Astrocyte (in vitro differentiated cells and primary cell): ENCODE data around the gene INVS. TPM values are rescaled to one million over a fixed set of nuclear protein-coding genes. Genes with fewer than 3 reads are reported as not detected.
A peak's percentile ranks its signal among the peaks of the same experiment; 100 is the strongest.

Experiments
- DNase-seq: peaks from one replicate; pipeline ENCODE4 v3.0.0-alpha.2; 2010; ENCODE audit warnings: low read depth
- FAIRE-seq: peaks from 2 replicates; lab custom pipeline; 2011; peaks lifted over from hg19 to GRCh38; lab: Jason Lieb, UNC
- H2AFZ ChIP-seq: 2 replicates; pipeline ENCODE4 v1.6.0; 2012; ENCODE audit warnings: low read depth, low read length, inconsistent platforms
- H3K27ac ChIP-seq: 2 replicates; pipeline ENCODE4 v1.5.1; 2011; ENCODE audit warnings: low read depth, low read length, inconsistent platforms
- H3K27me3 ChIP-seq: 2 replicates; pipeline ENCODE4 v1.6.0; 2011; ENCODE audit warnings: low read length, inconsistent platforms; ENCODE audit not compliant: insufficient read depth
- H3K36me3 ChIP-seq: 2 replicates; pipeline ENCODE4 v1.5.1; 2011; ENCODE audit warnings: low read length, inconsistent platforms; ENCODE audit not compliant: insufficient read depth
- H3K4me1 ChIP-seq: 2 replicates; pipeline ENCODE4 v1.5.1; 2011; ENCODE audit warnings: low read length, inconsistent platforms; ENCODE audit not compliant: insufficient read depth
- H3K4me2 ChIP-seq: 2 replicates; pipeline ENCODE4 v1.6.0; 2012; ENCODE audit warnings: low read length, inconsistent platforms
- H3K4me3 ChIP-seq: 2 replicates; pipeline ENCODE4 v1.5.1; 2011; ENCODE audit warnings: low read depth, mild to moderate bottlenecking, low read length, inconsistent platforms; ENCODE audit not compliant: insufficient read depth
- H3K79me2 ChIP-seq: 2 replicates; pipeline ENCODE4 v1.6.0; 2012; ENCODE audit warnings: mild to moderate bottlenecking, low read length, inconsistent platforms; ENCODE audit not compliant: insufficient read depth
- H3K9ac ChIP-seq: 2 replicates; pipeline ENCODE4 v1.6.0; 2012; ENCODE audit warnings: mild to moderate bottlenecking, low read length, inconsistent platforms
- H3K9me3 ChIP-seq: 2 replicates; pipeline ENCODE4 v1.5.1; 2012; ENCODE audit warnings: low read depth, mild to moderate bottlenecking, low read length, inconsistent platforms; ENCODE audit not compliant: insufficient read depth
- H4K20me1 ChIP-seq: 2 replicates; pipeline ENCODE4 v1.6.0; 2012; ENCODE audit warnings: low read length, inconsistent platforms; ENCODE audit not compliant: insufficient read depth
- H3K27ac Mint-ChIP-seq: one replicate; pipeline ENCODE4 v1.8.0; 2021; ENCODE audit warnings: mild to moderate bottlenecking, mixed read lengths; ENCODE audit not compliant: unreplicated experiment
- H3K27me3 Mint-ChIP-seq: one replicate; pipeline ENCODE4 v1.8.0; 2021; ENCODE audit warnings: low read depth, mixed read lengths; ENCODE audit not compliant: unreplicated experiment
- H3K36me3 Mint-ChIP-seq: one replicate; pipeline ENCODE4 v1.8.0; 2021; ENCODE audit warnings: low read depth, mixed read lengths; ENCODE audit not compliant: unreplicated experiment
- H3K4me1 Mint-ChIP-seq: one replicate; pipeline ENCODE4 v1.8.0; 2021; ENCODE audit warnings: low read depth, mixed read lengths; ENCODE audit not compliant: unreplicated experiment
- H3K4me3 Mint-ChIP-seq: one replicate; pipeline ENCODE4 v1.8.0; 2021; ENCODE audit warnings: mild to moderate bottlenecking, moderate library complexity, mixed read lengths; ENCODE audit not compliant: unreplicated experiment
- H3K9me3 Mint-ChIP-seq: one replicate; pipeline ENCODE4 v1.8.0; 2021; ENCODE audit warnings: mild to moderate bottlenecking, mixed read lengths; ENCODE audit not compliant: unreplicated experiment
- CTCF ChIP-seq: IDR thresholded peaks from 2 replicates; pipeline ENCODE4 v1.5.1; 2011; ENCODE audit warnings: low read depth, mild to moderate bottlenecking, inconsistent platforms, low read length, moderate library complexity; ENCODE audit not compliant: insufficient read depth
- EZH2 ChIP-seq: IDR thresholded peaks from 2 replicates; pipeline ENCODE4 v1.6.1; 2012; ENCODE audit warnings: mild to moderate bottlenecking, low read length, inconsistent platforms; ENCODE audit not compliant: insufficient read depth
- total RNA-seq: library from RNA; stranded (reverse); gene quantifications from 2 replicates; pipeline ENCODE4 v1.2.1, GENCODE V29; 2021

The INVS gene
- total RNA-seq, 1 donor from 2014 or later, result 17.5 TPM

GRCh38 chr9:100100146-100100667 lies 1.2 kb downstream of the INVS start:
- H3K4me1 Mint-ChIP-seq, result peaks cover 17% of the 10 kb centered on the region
- no peak for TF ChIP-seq EZH2
- TF ChIP-seq CTCF, result no peak
- no peaks in the 10 kb centered on the region for H3K9me3 Mint-ChIP-seq
- H3K27ac ChIP-seq, result no peak overlapping the region
- no peak for FAIRE-seq
- H4K20me1 ChIP-seq, result peaks cover 29% of the 10 kb centered on the region
- peaks cover 1% of the 10 kb centered on the region for H3K36me3 ChIP-seq
- peak overlapping the region; percentile 90 for H3K9ac ChIP-seq
- peak overlapping the region; percentile 78 for H3K4me3 ChIP-seq
- peaks cover 21% of the 10 kb centered on the region for H3K4me1 ChIP-seq
- H3K79me2 ChIP-seq, result peaks cover 42% of the 10 kb centered on the region
- H3K27me3 Mint-ChIP-seq, result no peaks in the 10 kb centered on the region
- H3K27me3 ChIP-seq, result no peaks in the 10 kb centered on the region
- H3K27ac Mint-ChIP-seq, result peak overlapping the region; percentile 69
- peaks cover 4% of the 10 kb centered on the region for H3K36me3 Mint-ChIP-seq
- H3K9me3 ChIP-seq, result no peaks in the 10 kb centered on the region
- H3K4me3 Mint-ChIP-seq, result peak overlapping the region; percentile 98
- no peak for DNase-seq
- H3K4me2 ChIP-seq, result peak overlapping the region; percentile 98
- peak overlapping the region; percentile 96 for H2AFZ ChIP-seq

- no peaks in the 10 kb centered on the region for H3K9me3 ChIP-seq
- Mint-ChIP-seq H3K36me3 (peaks cover 4% of the 10 kb centered on the region), H3K27ac (no peak overlapping the region), H3K4me1 (peaks cover 9% of the 10 kb centered on the region), H3K9me3 (no peaks in the 10 kb centered on the region), H3K4me3 (no peak overlapping the region), H3K27me3 (no peaks in the 10 kb centered on the region)
- peaks cover 17% of the 10 kb centered on the region for H4K20me1 ChIP-seq
- no peak overlapping the region for H3K27ac ChIP-seq
- DNase-seq, result no peak
- no peak overlapping the region for H2AFZ ChIP-seq
- no peak for TF ChIP-seq EZH2
- no peak for TF ChIP-seq CTCF
- peaks cover 29% of the 10 kb centered on the region for H3K79me2 ChIP-seq
- H3K4me3 ChIP-seq, result no peak overlapping the region
- H3K9ac ChIP-seq, result no peak overlapping the region
- H3K36me3 ChIP-seq, result peaks cover 11% of the 10 kb centered on the region
- peaks cover 21% of the 10 kb centered on the region for H3K4me1 ChIP-seq
- H3K27me3 ChIP-seq, result no peaks in the 10 kb centered on the region
- no peak overlapping the region for H3K4me2 ChIP-seq
- FAIRE-seq, result no peak
Measured at GRCh38 chr9:100101608-100102007, 2.6 kb downstream of the INVS start.

GRCh38 chr9:100104314-100104713 lies 5.3 kb downstream of the INVS start:
- Histone ChIP-seq H3K4me3 (no peak overlapping the region), H3K79me2 (peaks cover 8% of the 10 kb centered on the region), H3K36me3 (peaks cover 15% of the 10 kb centered on the region), H3K27me3 (no peaks in the 10 kb centered on the region), H3K27ac (peak overlapping the region; percentile 58), H2AFZ (no peak overlapping the region), H3K9me3 (no peaks in the 10 kb centered on the region), H3K9ac (peak overlapping the region; percentile 26), H3K4me1 (peaks cover 13% of the 10 kb centered on the region), H4K20me1 (no peaks in the 10 kb centered on the region), H3K4me2 (no peak overlapping the region)
- TF ChIP-seq CTCF (no peak), EZH2 (no peak)
- Mint-ChIP-seq H3K9me3 (no peaks in the 10 kb centered on the region), H3K4me3 (no peak overlapping the region), H3K36me3 (peaks cover 4% of the 10 kb centered on the region), H3K27me3 (no peaks in the 10 kb centered on the region), H3K4me1 (peaks cover 7% of the 10 kb centered on the region), H3K27ac (no peak overlapping the region)
- peak; percentile 23 for FAIRE-seq
- peak; percentile 75 for DNase-seq
